ENCODE results near the gene CLCN3. TPM values are rescaled to one million over a fixed set of nuclear protein-coding genes. Genes with fewer than 3 reads are reported as not detected.

Gene CLCN3
- total RNA-seq, 1 donor from 2014 or later = 13.8 TPM

- DNase-seq (ENCODE audit: low spot score in 2 of 2) = no peak
- Histone ChIP-seq H3K4me3 (no peak overlapping the region), H3K36me3 (no peaks in the 10 kb centered on the region), H3K27me3 (no peaks in the 10 kb centered on the region), H3K9me3 (no peaks in the 10 kb centered on the region), H3K4me1 (peaks cover 0 to 7% of the 10 kb centered on the region in 2 donors), H3K27ac (no peak overlapping the region)
- TF ChIP-seq CTCF (IDR thresholded peaks at IDR 0.05) = no peak
- intact Hi-C loops (cut with DNase I) = no loop called here
Measured at GRCh38 chr4:169658196-169658595, 37.8 kb downstream of the CLCN3 start.

GRCh38 chr4:169658975-169659715 lies 38.8 kb downstream of the CLCN3 start:
- H3K27me3 ChIP-seq = no peaks in the 10 kb centered on the region
- H3K36me3 ChIP-seq = no peaks in the 10 kb centered on the region
- peak overlapping the region; percentile 42 to 61 for H3K4me3 ChIP-seq
- no peak for DNase-seq (ENCODE audit: low spot score in 2 of 2)
- peaks cover 0 to 7% of the 10 kb centered on the region in 2 donors for H3K4me1 ChIP-seq
- intact Hi-C loops (cut with DNase I) = no loop called here
- no peaks in the 10 kb centered on the region for H3K9me3 ChIP-seq
- TF ChIP-seq CTCF (IDR thresholded peaks at IDR 0.05) = no peak
- H3K27ac ChIP-seq = peak overlapping the region; percentile 37 to 71

- Histone ChIP-seq H3K36me3 (no peaks in the 10 kb centered on the region), H3K4me1 (peaks cover 0 to 7% of the 10 kb centered on the region in 2 donors), H3K27me3 (no peaks in the 10 kb centered on the region), H3K9me3 (no peaks in the 10 kb centered on the region), H3K27ac (peak overlapping the region; percentile 37 to 71), H3K4me3 (peak overlapping the region; percentile 42 to 61)
- TF ChIP-seq CTCF (IDR thresholded peaks at IDR 0.05) = no peak
- intact Hi-C loops (cut with DNase I) = loop anchor here (2.0 to 5.0 kb wide), 3 partner anchors 39 to 97 kb away; partner anchors contain the start of genes CLCN3, HPF1 and NEK1
- DNase-seq (ENCODE audit: low spot score in 2 of 2) = peak; percentile 51 to 93
Measured at GRCh38 chr4:169659716-169660670, 39.6 kb downstream of the CLCN3 start.

GRCh38 chr4:169660929-169661328 lies 40.6 kb downstream of the CLCN3 start:
- H3K9me3 ChIP-seq = no peaks in the 10 kb centered on the region
- no peak for TF ChIP-seq CTCF (IDR thresholded peaks at IDR 0.05)

GRCh38 chr4:169661761-169662160 lies 41.4 kb downstream of the CLCN3 start:
- TF ChIP-seq CTCF (IDR thresholded peaks at IDR 0.05) = no peak
- Histone ChIP-seq H3K36me3 (no peaks in the 10 kb centered on the region), H3K27ac (no peak overlapping the region), H3K4me1 (peaks cover 0 to 7% of the 10 kb centered on the region in 2 donors), H3K4me3 (no peak overlapping the region), H3K27me3 (no peaks in the 10 kb centered on the region), H3K9me3 (no peaks in the 10 kb centered on the region)
- no peak for DNase-seq (ENCODE audit: low spot score in 2 of 2)
- intact Hi-C loops (cut with DNase I) = loop anchor here (2.0 to 5.0 kb wide), 3 partner anchors 41 to 96 kb away; partner anchors contain the start of genes CLCN3, HPF1 and NEK1

More at GRCh38 chr4:169660929-169661328, 40.6 kb downstream of the CLCN3 start:
- Histone ChIP-seq H3K27me3 (no peaks in the 10 kb centered on the region), H3K27ac (peak overlapping the region in 1 of 2 donors; percentile 71), H3K4me1 (peaks cover 0 to 7% of the 10 kb centered on the region in 2 donors), H3K4me3 (no peak overlapping the region), H3K36me3 (no peaks in the 10 kb centered on the region)
- intact Hi-C loops (cut with DNase I) = loop anchor here (2.0 to 5.0 kb wide), 3 partner anchors 40 to 96 kb away; partner anchors contain the start of genes CLCN3, HPF1 and NEK1
- DNase-seq (ENCODE audit: low spot score in 2 of 2) = no peak

Measured in ascending aorta (tissue), 2 donors.